ENCODE results near the gene IGDCC3. TPM values are rescaled to one million over a fixed set of nuclear protein-coding genes. Genes with fewer than 3 reads are reported as not detected.
"Not testable (repeated sequence)": the region's sequence is repeated elsewhere in the genome, so short reads cannot be mapped to it uniquely, and the experiment has no call there.

IGDCC3 gene
- total and polyA plus RNA-seq, 2 donors (not counting 1 experiment from before 2014, with no cell fraction given): not detected

- Histone ChIP-seq H3K27ac (ENCODE audit: low read length in 2 of 2) (no peak overlapping the region), H3K9me3 (ENCODE audit: control extremely low read depth in 1 of 3, control insufficient read depth in 2 of 3, insufficient read depth in 1 of 3, low read length in 2 of 3) (peaks cover 1 to 13% (median 13%) of the 10 kb centered on the region in 3 donors), H4K20me1 (ENCODE audit: control insufficient read depth, insufficient read depth, low read length, poor library complexity, severe bottlenecking) (no peaks in the 10 kb centered on the region), H3K79me2 (ENCODE audit: control insufficient read depth, insufficient read depth, low read length) (no peaks in the 10 kb centered on the region), H3K27me3 (replicated peaks in 1 of 4; ENCODE audit: control extremely low read depth in 1 of 4, control insufficient read depth in 3 of 4, insufficient read depth in 4 of 4, low read length in 3 of 4) (peaks cover 0 to 21% (median 5%) of the 10 kb centered on the region in 4 experiments), H3K36me3 (replicated peaks in 1 of 2; ENCODE audit: control extremely low read depth in 1 of 2, control insufficient read depth in 1 of 2, extremely low read depth in 1 of 2, insufficient read depth in 2 of 2, low read length in 1 of 2) (no peaks in the 10 kb centered on the region), H2AFZ (ENCODE audit: insufficient read depth, low read depth, low read length, poor library complexity, severe bottlenecking) (no peak overlapping the region), H3K9ac (ENCODE audit: low read length) (no peak overlapping the region), H3K4me2 (replicated peaks; ENCODE audit: low read depth, low read length, poor library complexity, severe bottlenecking) (no peak overlapping the region), H3K4me1 (ENCODE audit: control insufficient read depth in 2 of 2, insufficient read depth in 2 of 2, low read length in 2 of 2) (no peaks in the 10 kb centered on the region), H3K4me3 (ENCODE audit: control extremely low read depth in 1 of 5, extremely low read depth in 1 of 5, insufficient read depth in 1 of 5, low read depth in 2 of 5, low read length in 4 of 5) (no peak overlapping the region)
- intact Hi-C loops (cut with micrococcal nuclease): no loop called here
- ATAC-seq (ENCODE audit: low read depth) (no peak), DNase-seq (no peak)
- WGBS (ENCODE audit: insufficient coverage): 85% methylated on average over 6 of the region's 8 CpGs
- Mint-ChIP-seq H3K9me3 (ENCODE audit: insufficient read depth) (peaks cover 5% of the 10 kb centered on the region), H3K4me1 (no peaks in the 10 kb centered on the region), H3K27me3 (peaks cover 39% of the 10 kb centered on the region), H3K27ac (no peak overlapping the region), H3K4me3 (no peak overlapping the region)
- TF ChIP-seq CTCF (IDR thresholded peaks at IDR 0.05): no peak
- TF ChIP-seq EZH2 (IDR thresholded peaks at IDR 0.05; ENCODE audit: borderline replicate concordance, insufficient read depth, low read depth, low read length, poor library complexity, severe bottlenecking): no peak
- CTCF ChIA-PET: interaction anchor here (0.7 kb wide), 1 partner anchor 13 kb away, joined by 3 read pairs; no protein-coding TSS in a partner anchor
- POLR2A ChIA-PET: no interaction called here
These were observed 28.5 kb downstream of the IGDCC3 start for GRCh38 chr15:65349338-65349737.

- CTCF ChIA-PET; DNase-seq; POLR2A ChIA-PET; H3K27ac Mint-ChIP-seq; H4K20me1 ChIP-seq (ENCODE audit: control insufficient read depth, insufficient read depth, low read length, poor library complexity, severe bottlenecking); H3K4me3 Mint-ChIP-seq; H3K4me1 Mint-ChIP-seq; ATAC-seq (ENCODE audit: low read depth); H3K4me1 ChIP-seq (ENCODE audit: control insufficient read depth in 2 of 2, insufficient read depth in 2 of 2, low read length in 2 of 2); H3K9ac ChIP-seq (ENCODE audit: low read length); H3K4me2 ChIP-seq (replicated peaks; ENCODE audit: low read depth, low read length, poor library complexity, severe bottlenecking); H3K9me3 Mint-ChIP-seq (ENCODE audit: insufficient read depth); H3K36me3 ChIP-seq (replicated peaks in 1 of 2; ENCODE audit: control extremely low read depth in 1 of 2, control insufficient read depth in 1 of 2, extremely low read depth in 1 of 2, insufficient read depth in 2 of 2, low read length in 1 of 2); H3K79me2 ChIP-seq (ENCODE audit: control insufficient read depth, insufficient read depth, low read length); intact Hi-C loops (cut with micrococcal nuclease); H2AFZ ChIP-seq (ENCODE audit: insufficient read depth, low read depth, low read length, poor library complexity, severe bottlenecking); H3K27ac ChIP-seq (ENCODE audit: low read length in 2 of 2); H3K4me3 ChIP-seq (ENCODE audit: control extremely low read depth in 1 of 5, extremely low read depth in 1 of 5, insufficient read depth in 1 of 5, low read depth in 2 of 5, low read length in 4 of 5): not testable (repeated sequence)
- H3K9me3 ChIP-seq (ENCODE audit: control extremely low read depth in 1 of 3, control insufficient read depth in 2 of 3, insufficient read depth in 1 of 3, low read length in 2 of 3): peaks cover 1 to 12% (median 6%) of the 10 kb centered on the region in 3 donors
- 98% methylated on average over 7 of the region's 8 CpGs for WGBS (ENCODE audit: insufficient coverage)
- peaks cover 0 to 20% (median 3%) of the 10 kb centered on the region in 4 experiments for H3K27me3 ChIP-seq (replicated peaks in 1 of 4; ENCODE audit: control extremely low read depth in 1 of 4, control insufficient read depth in 3 of 4, insufficient read depth in 4 of 4, low read length in 3 of 4)
- H3K27me3 Mint-ChIP-seq: peaks cover 37% of the 10 kb centered on the region
These were observed 30.0 kb downstream of the IGDCC3 start for GRCh38 chr15:65347756-65348155.
